ENCODE results near the gene EN2. TPM values are rescaled to one million over a fixed set of nuclear protein-coding genes. Genes with fewer than 3 reads are reported as not detected.

The EN2 gene
- total RNA-seq: not detected in 2 replicates

GRCh38 chr7:155458111-155458877, at the start of gene EN2:
Gene EN2 (plus strand): TSS chr7:155458129. CDS start chr7:155458378, 249 bp downstream.

Other genes with a start within 250 kb of the EN2 start
- gene INSIG1, start 160.3 kb upstream of the EN2 start, total RNA-seq: 13.0 and 101 TPM in 2 replicates
- not detected in 2 replicates for gene CNPY1, start 88.4 kb downstream of the EN2 start, total RNA-seq
- gene RBM33, start 186.5 kb downstream of the EN2 start, total RNA-seq: 26.0 and 32.6 TPM in 2 replicates

Measured in placental epithelial cell (primary cell).